Panc1 (cell line): ENCODE measurements around the gene TMEM134. TPM values are rescaled to one million over a fixed set of nuclear protein-coding genes. Genes with fewer than 3 reads are reported as not detected.

Experiments used
- ATAC-seq: fragments of 200-7000 bp; cut with Tn5 transposase; 2 replicates; pipeline ENCODE4 v1.9.1; 2020; ENCODE audit warnings: mild to moderate bottlenecking, moderate library complexity
- BruUV-seq: library from RNA; stranded (reverse); fragments of 400-500 nt; replicated peaks from 2 replicates; lab custom pipeline; 2021; lab: Mats Ljungman, UMichigan
- CTCF ChIA-PET: fragments of 300-600 bp; sonication (Branson Sonifier 250); formaldehyde crosslinking; loops from one replicate; lab custom pipeline; 2022; ENCODE audit warnings: antibody characterized with exemption; lab: Charles Lee
- POLR2A ChIA-PET: fragments of 300-600 bp; sonication (Branson Sonifier 250); formaldehyde crosslinking; loops from one replicate; lab custom pipeline; 2022; ENCODE audit warnings: antibody characterized with exemption; lab: Charles Lee
- DNase-seq: peaks from one replicate; pipeline ENCODE4 v3.0.0-alpha.2; 2010; ENCODE audit warnings: low read depth, low spot score
- H3K27ac ChIP-seq: 2 replicates; pipeline ENCODE4 v1.5.1; 2011; ENCODE audit warnings: mild to moderate bottlenecking, low read length, inconsistent platforms
- H3K27me3 ChIP-seq: fragments of 200-500 bp; sonication (Bioruptor generic); 2 replicates; pipeline ENCODE4 v1.6.0; 2014; ENCODE audit warnings: low read length, inconsistent platforms; ENCODE audit not compliant: control insufficient read depth, insufficient read depth
- H3K36me3 ChIP-seq: fragments of 200-500 bp; sonication (Bioruptor generic); 2 replicates; pipeline ENCODE4 v1.5.1; 2014; ENCODE audit warnings: inconsistent platforms, mild to moderate bottlenecking, low read length, moderate library complexity; ENCODE audit not compliant: control insufficient read depth, insufficient read depth
- H3K4me1 ChIP-seq: 2 replicates; pipeline ENCODE4 v1.5.1; 2011; ENCODE audit warnings: inconsistent platforms, mild to moderate bottlenecking, low read length, moderate library complexity; ENCODE audit not compliant: control insufficient read depth, insufficient read depth
- H3K4me3 ChIP-seq, 2 experiments: 2 replicates each; pipeline ENCODE4 v1.5.1; 2011 to 2012; ENCODE audit warnings: low read depth in 2 of 2, low read length in 2 of 2, mild to moderate bottlenecking in 2 of 2, inconsistent platforms in 1 of 2, moderate library complexity in 1 of 2
- H3K9me3 ChIP-seq: fragments of 200-500 bp; sonication (Bioruptor generic); 2 replicates; pipeline ENCODE4 v1.5.1; 2014; ENCODE audit warnings: low read depth, mild to moderate bottlenecking, inconsistent platforms, low read length, moderate library complexity; ENCODE audit not compliant: control insufficient read depth, insufficient read depth
- CTCF ChIP-seq: fragments of 450-650 bp; IDR thresholded peaks from 2 replicates; pipeline ENCODE4 v1.5.1; 2017; ENCODE audit warnings: mild to moderate bottlenecking
- POLR2AphosphoS5 ChIP-seq: IDR thresholded peaks from 2 replicates; pipeline ENCODE4 v1.6.1; 2012; ENCODE audit warnings: mild to moderate bottlenecking, low read depth, low read length, moderate library complexity
- REST ChIP-seq, 2 experiments: IDR thresholded peaks; 2 replicates each; pipeline ENCODE4 v1.6.1; 2011 to 2012; ENCODE audit warnings: low read depth in 2 of 2, control low read depth in 1 of 2, low read length in 1 of 2, mild to moderate bottlenecking in 1 of 2, moderate library complexity in 1 of 2; ENCODE audit not compliant: insufficient read depth in 1 of 2
- SIN3A ChIP-seq: IDR thresholded peaks from 2 replicates; pipeline ENCODE4 v1.6.1; 2012; ENCODE audit warnings: low read depth, mild to moderate bottlenecking, low read length, moderate library complexity, borderline replicate concordance; ENCODE audit not compliant: insufficient read depth
- TCF7L2 ChIP-seq: IDR thresholded peaks from 2 replicates; pipeline ENCODE4 v1.6.1; 2011; ENCODE audit warnings: mild to moderate bottlenecking, low read depth, low read length, inconsistent platforms
- in situ Hi-C: cut with HindIII; loops from 2 replicates; pipeline ENCODE4 v1.10.0; 2016; ENCODE audit warnings: low sequenced_read_pairs, low pct_unique_long_range_greater_than_20kb
- intact Hi-C: fragments of 100-400 bp; cut with micrococcal nuclease; formaldehyde crosslinking; loops from one replicate; pipeline ENCODE4 v1.10.0; 2022; ENCODE audit not compliant: unreplicated experiment
- total RNA-seq: library from RNA; stranded (reverse); gene quantifications from one replicate; pipeline ENCODE4 v1.2.1, GENCODE V29; 2021; ENCODE audit not compliant: unreplicated experiment

Gene TMEM134
- total RNA-seq, 1 experiment from 2014 or later: 65.0 TPM

- Histone ChIP-seq H3K4me3 (no peak overlapping the region), H3K36me3 (no peaks in the 10 kb centered on the region), H3K4me1 (no peaks in the 10 kb centered on the region; the same call in 1 of the 2 replicates), H3K9me3 (no peaks in the 10 kb centered on the region), H3K27me3 (no peaks in the 10 kb centered on the region), H3K27ac (no peak overlapping the region)
- TF ChIP-seq REST (IDR thresholded peaks at IDR 0.05; ENCODE audit: insufficient read depth in 1 of 2, low read depth in 2 of 2, low read length in 1 of 2) (no peak), CTCF (no peak), TCF7L2 (no peak)
- ATAC-seq: no peak
- CTCF ChIA-PET: no interaction called here
- intact Hi-C loops: no loop called here
- POLR2A ChIA-PET: no interaction called here
- no TSS peak for BruUV-seq
- DNase-seq: no peak
- in situ Hi-C loops: no loop called here
These were observed 27.1 kb upstream of the TMEM134 start for GRCh38 chr11:67496113-67496512.

- in situ Hi-C loops (no loop called here), intact Hi-C loops (no loop called here)
- CTCF ChIA-PET: no interaction called here
- H3K27ac ChIP-seq: no peak overlapping the region
- POLR2A ChIA-PET: no interaction called here
- no peak for DNase-seq
- H3K9me3 ChIP-seq: no peaks in the 10 kb centered on the region
- ATAC-seq: no peak
- BruUV-seq: no TSS peak
- H3K4me1 ChIP-seq: no peaks in the 10 kb centered on the region; the same call in 1 of the 2 replicates
- no peaks in the 10 kb centered on the region for H3K27me3 ChIP-seq
- TF ChIP-seq CTCF (no peak), SIN3A (no peak), REST (IDR thresholded peaks at IDR 0.05; ENCODE audit: insufficient read depth in 1 of 2, low read depth in 2 of 2, low read length in 1 of 2) (no peak), POLR2AphosphoS5 (no peak), TCF7L2 (no peak)
- no peak overlapping the region for H3K4me3 ChIP-seq
- H3K36me3 ChIP-seq: no peaks in the 10 kb centered on the region
These were observed 26.4 kb upstream of the TMEM134 start for GRCh38 chr11:67495234-67496005.
